Testis (tissue), 3 donors: Measurements from ENCODE around the gene EPHB1. TPM values are rescaled to one million over a fixed set of nuclear protein-coding genes. Genes with fewer than 3 reads are reported as not detected.
"Not testable (repeated sequence)": the region's sequence is repeated elsewhere in the genome, so short reads cannot be mapped to it uniquely, and the experiment has no call there.

Experiments
- DNase-seq: peaks from one replicate; pipeline ENCODE4 v3.0.0-alpha.2; 2019
- H3K27ac ChIP-seq, 2 donors: fragments of 200-600 bp; sonication (generic); one replicate each; pipeline ENCODE4 v1.5.1; 2019
- H3K27me3 ChIP-seq: fragments of 200-600 bp; sonication (generic); one replicate; pipeline ENCODE4 v1.5.1; 2019
- H3K36me3 ChIP-seq: fragments of 200-600 bp; sonication (generic); one replicate; pipeline ENCODE4 v1.5.1; 2017; ENCODE audit warnings: low read depth; ENCODE audit errors: missing control alignments
- H3K4me1 ChIP-seq: fragments of 200-600 bp; sonication (generic); one replicate; pipeline ENCODE4 v1.5.1; 2019
- H3K4me3 ChIP-seq, 2 donors: fragments of 200-600 bp; sonication (generic); one replicate each; pipeline ENCODE4 v1.5.1; 2017 to 2019
- H3K9me3 ChIP-seq: fragments of 200-600 bp; sonication (generic); one replicate; pipeline ENCODE4 v1.5.1; 2017
- CTCF ChIP-seq, 3 experiments: fragments of 450-650 bp in 2 of 3; fragments of 200-600 bp in 1 of 3; sonication (generic) in 1 of 3; IDR thresholded peaks; one replicate each; pipeline ENCODE4 v1.5.1; 2016 to 2019; ENCODE audit warnings: antibody characterized with exemption in 3 of 3, mild to moderate bottlenecking in 2 of 3, moderate library complexity in 1 of 3
- POLR2A ChIP-seq: fragments of 450-650 bp; IDR thresholded peaks from one replicate; pipeline ENCODE4 v1.6.1; 2017; ENCODE audit warnings: antibody characterized with exemption, mild to moderate bottlenecking, moderate library complexity
- WGBS, 2 donors: methylation state at CpG; one replicate each; pipeline ENCODE4 v1.1.5; 2018; 5-methylcytosine and 5-hydroxymethylcytosine counted together
- intact Hi-C: fragments of 100-400 bp; cut with DNase I; formaldehyde crosslinking; loops from one replicate; pipeline ENCODE4 v1.15.1; 2023; ENCODE audit warnings: low total_unique reads
- polyA plus RNA-seq: library from polyadenylated mRNA; stranded (reverse); fragments of 350-450 nt; fragmentation: Illumina TruSeq; extraction: RNeasy Lipid Tissue Mini Kit (QIAGEN cat#74804); gene quantifications from one replicate; pipeline ENCODE4 v1.2.3, GENCODE V29; 2014; ENCODE audit warnings: low read depth, low replicate concordance; ENCODE audit not compliant: insufficient read depth
- total RNA-seq, 2 donors: library from RNA; depleted of rRNA; stranded (reverse); fragments of >200 nt; gene quantifications; one replicate each; pipeline ENCODE4 v1.2.3, GENCODE V29; 2016

Gene EPHB1
- total and polyA plus RNA-seq, 3 donors from 2014 or later = 20.8 to 37.1 (median 31.3) TPM

GRCh38 chr3:135018149-135018923 lies 223.3 kb downstream of the EPHB1 start:
- no peak for TF ChIP-seq CTCF (IDR thresholded peaks at IDR 0.05)
- TF ChIP-seq POLR2A = no peak
- no peaks in the 10 kb centered on the region for H3K4me1 ChIP-seq
- no peak overlapping the region for H3K27ac ChIP-seq
- 76 to 84% methylated on average over 7 of the region's 7 CpGs for WGBS, 2 donors
- no peaks in the 10 kb centered on the region for H3K36me3 ChIP-seq
- H3K9me3 ChIP-seq = no peaks in the 10 kb centered on the region
- intact Hi-C loops = no loop called here
- DNase-seq = no peak
- no peaks in the 10 kb centered on the region for H3K27me3 ChIP-seq
- no peak overlapping the region for H3K4me3 ChIP-seq

- WGBS, 2 donors = 80 to 81% methylated on average over 3 of the region's 3 CpGs
- Histone ChIP-seq H3K27ac (no peak overlapping the region), H3K9me3 (no peaks in the 10 kb centered on the region)
These were observed 225.1 kb downstream of the EPHB1 start for GRCh38 chr3:135020181-135020580.

GRCh38 chr3:135023996-135024658 lies 229.1 kb downstream of the EPHB1 start:
- Histone ChIP-seq H3K27ac (no peak overlapping the region), H3K4me1 (no peaks in the 10 kb centered on the region), H3K9me3 (no peaks in the 10 kb centered on the region), H3K27me3 (no peaks in the 10 kb centered on the region), H3K36me3 (no peaks in the 10 kb centered on the region), H3K4me3 (no peak overlapping the region)
- intact Hi-C loops = no loop called here
- WGBS, 2 donors = 66 to 68% methylated on average over 9 of the region's 9 CpGs
- DNase-seq = no peak
- TF ChIP-seq CTCF (IDR thresholded peaks at IDR 0.05) = no peak
- no peak for TF ChIP-seq POLR2A

More at GRCh38 chr3:135020181-135020580, 225.1 kb downstream of the EPHB1 start:
- intact Hi-C loops = no loop called here
- Histone ChIP-seq H3K4me1 (no peaks in the 10 kb centered on the region), H3K4me3 (no peak overlapping the region), H3K36me3 (no peaks in the 10 kb centered on the region), H3K27me3 (no peaks in the 10 kb centered on the region)
- TF ChIP-seq CTCF (IDR thresholded peaks at IDR 0.05) (no peak), POLR2A (no peak)
- no peak for DNase-seq

- peaks cover 18% of the 10 kb centered on the region for H3K4me1 ChIP-seq
- intact Hi-C loops, H3K36me3 ChIP-seq, DNase-seq, H3K4me3 ChIP-seq, H3K9me3 ChIP-seq, H3K27ac ChIP-seq, H3K27me3 ChIP-seq: not testable (repeated sequence)
- WGBS, 2 donors = 38 to 43% methylated on average over 18 to 27 of the region's 27 CpGs
These were observed 235.9 kb downstream of the EPHB1 start for GRCh38 chr3:135030768-135031615.

GRCh38 chr3:135033737-135034136 lies 238.7 kb downstream of the EPHB1 start:
- TF ChIP-seq POLR2A (no peak), CTCF (IDR thresholded peaks at IDR 0.05) (no peak)
- H3K9me3 ChIP-seq = no peaks in the 10 kb centered on the region
- DNase-seq = no peak
- H3K27me3 ChIP-seq = no peaks in the 10 kb centered on the region
- H3K36me3 ChIP-seq = no peaks in the 10 kb centered on the region
- H3K27ac ChIP-seq = no peak overlapping the region
- intact Hi-C loops = no loop called here
- no peak overlapping the region for H3K4me3 ChIP-seq
- peaks cover 40% of the 10 kb centered on the region for H3K4me1 ChIP-seq
- WGBS, 2 donors = 64 to 70% methylated on average over 7 of the region's 7 CpGs
